H9 (cell line): ENCODE measurements around the gene TECPR2. TPM values are rescaled to one million over a fixed set of nuclear protein-coding genes. Genes with fewer than 3 reads are reported as not detected.

ENCODE experiments used
- DNase-seq: peaks from one replicate; pipeline ENCODE4 v3.0.0-alpha.2; 2017
- H2AFZ ChIP-seq: one replicate; pipeline ENCODE4 v1.6.1; 2013; ENCODE audit warnings: mild to moderate bottlenecking, low read length, control low read depth, moderate library complexity
- H2AK5ac ChIP-seq: 2 replicates; pipeline ENCODE4 v1.6.1; 2013; ENCODE audit warnings: low read length, control low read depth, mixed read lengths; ENCODE audit not compliant: insufficient read length
- H2BK120ac ChIP-seq: one replicate; pipeline ENCODE4 v1.6.1; 2013; ENCODE audit warnings: low read depth, mild to moderate bottlenecking, low read length, control low read depth, inconsistent platforms; ENCODE audit not compliant: poor library complexity, severe bottlenecking
- H2BK12ac ChIP-seq: 2 replicates; pipeline ENCODE4 v1.6.1; 2013; ENCODE audit warnings: low read length, control low read depth, mixed read lengths, low read depth; ENCODE audit not compliant: insufficient read length
- H2BK15ac ChIP-seq: 2 replicates; pipeline ENCODE4 v1.6.1; 2013; ENCODE audit warnings: low read depth, low read length, control low read depth
- H2BK20ac ChIP-seq: one replicate; pipeline ENCODE4 v1.6.1; 2013; ENCODE audit warnings: low read depth, mild to moderate bottlenecking, low read length, control low read depth, inconsistent platforms; ENCODE audit not compliant: poor library complexity, severe bottlenecking
- H2BK5ac ChIP-seq: 2 replicates; pipeline ENCODE4 v1.6.1; 2013; ENCODE audit warnings: low read length, control low read depth, mixed read lengths; ENCODE audit not compliant: insufficient read length
- H3K14ac ChIP-seq: 2 replicates; pipeline ENCODE4 v1.6.1; 2013; ENCODE audit warnings: low read length, control low read depth; ENCODE audit not compliant: insufficient read depth
- H3K18ac ChIP-seq: 2 replicates; pipeline ENCODE4 v1.6.1; 2013; ENCODE audit warnings: low read depth, mild to moderate bottlenecking, mixed read lengths, low read length, control low read depth; ENCODE audit not compliant: insufficient read length
- H3K23ac ChIP-seq: 2 replicates; pipeline ENCODE4 v1.6.1; 2013; ENCODE audit warnings: low read length, control low read depth, mixed read lengths, low read depth; ENCODE audit not compliant: insufficient read length
- H3K23me2 ChIP-seq: 2 replicates; pipeline ENCODE4 v1.6.1; 2013; ENCODE audit warnings: low read depth, mild to moderate bottlenecking, mixed read lengths, low read length, control low read depth; ENCODE audit not compliant: insufficient read length, poor library complexity, severe bottlenecking
- H3K27ac ChIP-seq: 2 replicates; pipeline ENCODE4 v1.5.1; 2013; ENCODE audit warnings: low read length, control low read depth, mixed read lengths, low read depth; ENCODE audit not compliant: insufficient read length
- H3K27me3 ChIP-seq: 2 replicates; pipeline ENCODE4 v1.6.1; 2013; ENCODE audit warnings: low read length, control low read depth, inconsistent platforms; ENCODE audit not compliant: insufficient read depth
- H3K4ac ChIP-seq: 2 replicates; pipeline ENCODE4 v1.6.1; 2013; ENCODE audit warnings: low read depth, mild to moderate bottlenecking, control low read depth, inconsistent platforms, low read length, moderate library complexity
- H3K4me1 ChIP-seq: 2 replicates; pipeline ENCODE4 v1.6.1; 2013; ENCODE audit warnings: low read length, control low read depth, inconsistent platforms; ENCODE audit not compliant: insufficient read depth
- H3K4me2 ChIP-seq: 2 replicates; pipeline ENCODE4 v1.6.1; 2013; ENCODE audit warnings: low read length, control low read depth, mixed read lengths; ENCODE audit not compliant: insufficient read length, insufficient read depth
- H3K56ac ChIP-seq: 2 replicates; pipeline ENCODE4 v1.6.1; 2013; ENCODE audit warnings: low read depth, mild to moderate bottlenecking, mixed read lengths, low read length, control low read depth; ENCODE audit not compliant: insufficient read length
- H3K79me1 ChIP-seq: 2 replicates; pipeline ENCODE4 v1.6.1; 2013; ENCODE audit warnings: low read depth, mild to moderate bottlenecking, moderate library complexity, low read length, control low read depth, inconsistent platforms; ENCODE audit not compliant: insufficient read depth, poor library complexity, severe bottlenecking
- H3K79me2 ChIP-seq: 2 replicates; pipeline ENCODE4 v1.6.1; 2013; ENCODE audit warnings: low read length, control low read depth, inconsistent platforms; ENCODE audit not compliant: insufficient read depth
- H3K9ac ChIP-seq: 2 replicates; pipeline ENCODE4 v1.6.1; 2013; ENCODE audit warnings: low read length, control low read depth, mixed read lengths; ENCODE audit not compliant: insufficient read length; ENCODE audit errors: extremely low read depth
- H3K9me3 ChIP-seq: one replicate; pipeline ENCODE4 v1.6.1; 2013; ENCODE audit warnings: low read depth, low read length, inconsistent platforms; ENCODE audit not compliant: control insufficient read depth
- H3T11ph ChIP-seq: one replicate; pipeline ENCODE4 v1.6.1; 2013; ENCODE audit warnings: mild to moderate bottlenecking, low read length, control low read depth, inconsistent platforms
- H4K20me1 ChIP-seq: one replicate; pipeline ENCODE4 v1.6.1; 2013; ENCODE audit not compliant: control insufficient read depth, insufficient read length, insufficient read depth
- H4K5ac ChIP-seq: 2 replicates; pipeline ENCODE4 v1.6.1; 2013; ENCODE audit warnings: low read depth, mild to moderate bottlenecking, mixed read lengths, low read length, control low read depth; ENCODE audit not compliant: insufficient read length
- H4K8ac ChIP-seq: replicated peaks from 2 replicates; pipeline ENCODE4 v1.6.1; 2013; ENCODE audit warnings: low read length, control low read depth, mixed read lengths, low read depth; ENCODE audit not compliant: insufficient read length
- H4K91ac ChIP-seq: 2 replicates; pipeline ENCODE4 v1.6.1; 2013; ENCODE audit warnings: low read depth, mild to moderate bottlenecking, moderate library complexity, mixed read lengths, low read length, control low read depth; ENCODE audit not compliant: insufficient read length
- H3K27ac Mint-ChIP-seq, 3 experiments: 2 replicates in 2 of 3; 3 replicates in 1 of 3; pipeline ENCODE4 v1.8.0; 2020 to 2021; ENCODE audit warnings: mixed read lengths in 3 of 3, mild to moderate bottlenecking in 1 of 3, moderate library complexity in 1 of 3
- H3K27me3 Mint-ChIP-seq: 2 replicates; pipeline ENCODE4 v1.8.0; 2021; ENCODE audit warnings: low read depth, mild to moderate bottlenecking, moderate library complexity, mixed read lengths
- H3K36me3 Mint-ChIP-seq, 3 experiments: 2 replicates in 2 of 3; 3 replicates in 1 of 3; pipeline ENCODE4 v1.8.0; 2020 to 2021; ENCODE audit warnings: low read depth in 3 of 3, mixed read lengths in 3 of 3; ENCODE audit not compliant: insufficient read depth in 1 of 3
- H3K4me1 Mint-ChIP-seq, 2 experiments: 2 replicates each; pipeline ENCODE4 v1.8.0; 2020; ENCODE audit warnings: mixed read lengths in 2 of 2
- H3K4me3 Mint-ChIP-seq, 2 experiments: 2 replicates in 1 of 2; 3 replicates in 1 of 2; pipeline ENCODE4 v1.8.0; 2020 to 2021; ENCODE audit warnings: mild to moderate bottlenecking in 2 of 2, mixed read lengths in 2 of 2, moderate library complexity in 1 of 2
- H3K9me3 Mint-ChIP-seq, 2 experiments: 2 replicates in 1 of 2; 3 replicates in 1 of 2; pipeline ENCODE4 v1.8.0; 2020; ENCODE audit warnings: mild to moderate bottlenecking in 2 of 2, mixed read lengths in 2 of 2, moderate library complexity in 1 of 2
- whole genome bisulfite sequencing: extraction: QIAGEN DNeasy Blood & Tissue Kit; methylation state at CpG from one replicate; pipeline ENCODE4 v1.1.7; 2013; ENCODE audit warnings: missing lambda C conversion rate, low lambda C conversion rate, mixed read lengths; ENCODE audit not compliant: insufficient read length; ENCODE audit errors: extremely low coverage; 5-methylcytosine and 5-hydroxymethylcytosine counted together
- total RNA-seq: library from RNA; stranded (reverse); gene quantifications from 2 replicates; pipeline ENCODE4 v1.2.1, GENCODE V29; 2021
- TF ChIP-seq, protein P1 (sequence below): fragments of 200-600 bp; sonication (generic); conservative IDR thresholded peaks from 3 replicates; pipeline ENCODE4 v1.8.0; 2021; ENCODE audit warnings: antibody characterized with exemption, mild to moderate bottlenecking

TECPR2 gene
- total RNA-seq, 1 experiment from 2014 or later: 15.4 TPM

DNA sequence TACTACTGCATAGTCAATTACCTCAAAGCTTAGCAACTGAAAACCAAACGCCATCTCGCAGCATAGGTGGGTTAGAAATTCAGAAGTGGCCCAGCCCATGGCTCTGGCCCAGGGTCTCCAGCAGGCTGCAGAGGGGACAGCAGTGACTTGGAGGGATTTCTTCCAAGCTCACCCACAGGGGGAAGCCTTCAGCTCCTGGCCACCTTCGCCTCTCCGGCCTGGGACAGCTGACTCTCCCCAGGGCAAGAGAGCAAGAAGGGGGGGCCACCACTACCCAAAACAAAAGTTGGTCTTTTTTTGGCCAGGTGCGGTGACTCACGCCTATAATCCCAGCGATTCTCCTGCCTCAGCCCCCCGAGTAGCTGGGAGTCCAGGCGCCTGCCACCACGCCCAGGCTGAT, 179.0 kb downstream of the TECPR2 start:
- peaks cover 13% of the 10 kb centered on the region for H3K27me3 Mint-ChIP-seq
- H3K4me3 Mint-ChIP-seq: no peak overlapping the region
- Histone ChIP-seq H3K23ac (no peak overlapping the region), H4K91ac (no peak overlapping the region), H2BK15ac (no peak overlapping the region), H3K4me2 (no peak overlapping the region), H4K5ac (no peak overlapping the region), H3T11ph (no peak overlapping the region), H3K14ac (no peak overlapping the region), H3K9me3 (no peaks in the 10 kb centered on the region), H3K79me1 (no peaks in the 10 kb centered on the region), H2BK12ac (no peak overlapping the region), H3K27me3 (no peaks in the 10 kb centered on the region), H3K56ac (no peak overlapping the region), H4K20me1 (no peaks in the 10 kb centered on the region), H3K9ac (no peak overlapping the region), H3K79me2 (no peaks in the 10 kb centered on the region), H2AK5ac (no peak overlapping the region), H3K18ac (no peak overlapping the region), H2AFZ (no peak overlapping the region), H2BK5ac (no peak overlapping the region), H3K23me2 (no peaks in the 10 kb centered on the region), H2BK20ac (no peak overlapping the region), H2BK120ac (no peak overlapping the region), H4K8ac (no peak overlapping the region), H3K4me1 (no peaks in the 10 kb centered on the region), H3K27ac (no peak overlapping the region), H3K4ac (no peak overlapping the region)
- H3K9me3 Mint-ChIP-seq: no peaks in the 10 kb centered on the region
- TF ChIP-seq, protein P1, sequence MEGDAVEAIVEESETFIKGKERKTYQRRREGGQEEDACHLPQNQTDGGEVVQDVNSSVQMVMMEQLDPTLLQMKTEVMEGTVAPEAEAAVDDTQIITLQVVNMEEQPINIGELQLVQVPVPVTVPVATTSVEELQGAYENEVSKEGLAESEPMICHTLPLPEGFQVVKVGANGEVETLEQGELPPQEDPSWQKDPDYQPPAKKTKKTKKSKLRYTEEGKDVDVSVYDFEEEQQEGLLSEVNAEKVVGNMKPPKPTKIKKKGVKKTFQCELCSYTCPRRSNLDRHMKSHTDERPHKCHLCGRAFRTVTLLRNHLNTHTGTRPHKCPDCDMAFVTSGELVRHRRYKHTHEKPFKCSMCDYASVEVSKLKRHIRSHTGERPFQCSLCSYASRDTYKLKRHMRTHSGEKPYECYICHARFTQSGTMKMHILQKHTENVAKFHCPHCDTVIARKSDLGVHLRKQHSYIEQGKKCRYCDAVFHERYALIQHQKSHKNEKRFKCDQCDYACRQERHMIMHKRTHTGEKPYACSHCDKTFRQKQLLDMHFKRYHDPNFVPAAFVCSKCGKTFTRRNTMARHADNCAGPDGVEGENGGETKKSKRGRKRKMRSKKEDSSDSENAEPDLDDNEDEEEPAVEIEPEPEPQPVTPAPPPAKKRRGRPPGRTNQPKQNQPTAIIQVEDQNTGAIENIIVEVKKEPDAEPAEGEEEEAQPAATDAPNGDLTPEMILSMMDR: peak; percentile 35; the same call in 2 of the 3 replicates
- peaks cover 22 to 27% of the 10 kb centered on the region in 2 experiments for H3K4me1 Mint-ChIP-seq
- H3K27ac Mint-ChIP-seq: 0 out of 7 replicates have a peak overlapping the region, but pooled peaks of 1 of the 3 experiments have one; percentile 10
- peak; percentile 66 for DNase-seq
- no CpG with 5 or more reads among the region's 10 CpGs for WGBS
- H3K36me3 Mint-ChIP-seq: peaks cover 0 to under 1% (median 0%) of the 10 kb centered on the region in 3 experiments; a peak in 1 of 7 replicates
